ENCODE measurements around the gene MTA3. TPM values are rescaled to one million over a fixed set of nuclear protein-coding genes. Genes with fewer than 3 reads are reported as not detected.
"Not testable (repeated sequence)": the region's sequence is repeated elsewhere in the genome, so short reads cannot be mapped to it uniquely, and the experiment has no call there.

MTA3 gene
- total RNA-seq, 1 donor from 2014 or later = 39.2 TPM

- DNase-seq (ENCODE audit: low spot score) = no peak
Measured at GRCh38 chr2:42567364-42567763, 1.1 kb upstream of the MTA3 start.

GRCh38 chr2:42567806-42568400 lies 529 bp upstream of the MTA3 start:
- DNase-seq (ENCODE audit: low spot score) = no peak

GRCh38 chr2:42569116-42569711 lies 782 bp downstream of the MTA3 start:
- DNase-seq (ENCODE audit: low spot score) = no peak

GRCh38 chr2:42569883-42570282 lies 1.5 kb downstream of the MTA3 start:
- no peak for DNase-seq (ENCODE audit: low spot score)

- no peak for DNase-seq (ENCODE audit: low spot score)
Measured at GRCh38 chr2:42572297-42573081, 4.1 kb downstream of the MTA3 start.

GRCh38 chr2:42573256-42573655 lies 4.8 kb downstream of the MTA3 start:
- no peak for DNase-seq (ENCODE audit: low spot score)

- DNase-seq (ENCODE audit: low spot score) = no peak
Measured at GRCh38 chr2:42575458-42576064, 7.1 kb downstream of the MTA3 start.

- DNase-seq (ENCODE audit: low spot score) = no peak
Measured at GRCh38 chr2:42578621-42579020, 10.2 kb downstream of the MTA3 start.

- DNase-seq (ENCODE audit: low spot score) = no peak
Measured at GRCh38 chr2:42581257-42581656, 12.8 kb downstream of the MTA3 start.

- not testable (repeated sequence) for DNase-seq (ENCODE audit: low spot score)
Measured at GRCh38 chr2:42584628-42585027, 16.2 kb downstream of the MTA3 start.

GRCh38 chr2:42585779-42586178 lies 17.3 kb downstream of the MTA3 start:
- no peak for DNase-seq (ENCODE audit: low spot score)

GRCh38 chr2:42587526-42588117 lies 19.2 kb downstream of the MTA3 start:
- DNase-seq (ENCODE audit: low spot score) = no peak

- no peak for DNase-seq (ENCODE audit: low spot score)
Measured at GRCh38 chr2:42588121-42588520, 19.7 kb downstream of the MTA3 start.

- no peak for DNase-seq (ENCODE audit: low spot score)
Measured at GRCh38 chr2:42590176-42590575, 21.7 kb downstream of the MTA3 start.

GRCh38 chr2:42593282-42593681 lies 24.9 kb downstream of the MTA3 start:
- DNase-seq (ENCODE audit: low spot score) = no peak

- no peak for DNase-seq (ENCODE audit: low spot score)
Measured at GRCh38 chr2:42598656-42599055, 30.2 kb downstream of the MTA3 start.

GRCh38 chr2:42601076-42601475 lies 32.6 kb downstream of the MTA3 start:
- DNase-seq (ENCODE audit: low spot score) = no peak

- no peak for DNase-seq (ENCODE audit: low spot score)
Measured at GRCh38 chr2:42602218-42602875, 33.9 kb downstream of the MTA3 start.

GRCh38 chr2:42602876-42603219 lies 34.4 kb downstream of the MTA3 start:
- no peak for DNase-seq (ENCODE audit: low spot score)

- DNase-seq (ENCODE audit: low spot score) = not testable (repeated sequence)
Measured at GRCh38 chr2:42604341-42604867, 36.0 kb downstream of the MTA3 start.

- not testable (repeated sequence) for DNase-seq (ENCODE audit: low spot score)
Measured at GRCh38 chr2:42606166-42606565, 37.7 kb downstream of the MTA3 start.
